Stimulated activated CD4-positive, alpha-beta T cell treated with anti-CD3 and anti-CD28 coated beads, TNF-alpha, amount 100 ng/mL, for 48 hours (primary cell): ENCODE measurements around the gene ZNF431.
"Not testable (repeated sequence)": the region's sequence is repeated elsewhere in the genome, so short reads cannot be mapped to it uniquely, and the experiment has no call there.

ENCODE experiments used
- DNase-seq, 3 donors: peaks; one replicate each; pipeline ENCODE4 v3.0.0-alpha.2; 2020; ENCODE audit warnings: low read depth in 3 of 3

The ZNF431 gene

GRCh38 chr19:21141787-21142464 is at the start of gene ZNF431:
Gene ZNF431, plus strand, starts transcription at chr19:21142040. Its CDS starts 144 bp downstream, at chr19:21142184.
- DNase-seq = peak; percentile 74 to 84 (median 75)

DNA sequence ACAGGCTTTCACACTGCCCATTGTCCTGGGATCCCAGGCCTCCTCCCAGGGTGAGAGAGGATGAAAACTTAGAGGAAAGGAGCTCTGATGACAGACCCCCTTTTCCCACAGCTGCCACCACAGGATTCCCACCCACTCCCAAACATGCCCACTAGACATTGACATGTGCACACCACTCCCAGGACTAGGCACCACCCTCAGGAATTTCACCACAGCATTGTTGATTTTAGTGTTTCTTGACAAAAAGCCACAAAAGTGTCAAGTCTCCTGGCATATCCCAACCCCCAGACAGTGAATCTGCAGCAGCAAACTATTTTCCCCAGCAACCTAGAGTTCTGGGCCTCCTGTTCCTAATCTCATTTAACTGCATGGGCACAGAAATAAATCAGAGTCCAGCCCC is 49.7 kb upstream of the ZNF431 start:
- DNase-seq = no peak

DNA sequence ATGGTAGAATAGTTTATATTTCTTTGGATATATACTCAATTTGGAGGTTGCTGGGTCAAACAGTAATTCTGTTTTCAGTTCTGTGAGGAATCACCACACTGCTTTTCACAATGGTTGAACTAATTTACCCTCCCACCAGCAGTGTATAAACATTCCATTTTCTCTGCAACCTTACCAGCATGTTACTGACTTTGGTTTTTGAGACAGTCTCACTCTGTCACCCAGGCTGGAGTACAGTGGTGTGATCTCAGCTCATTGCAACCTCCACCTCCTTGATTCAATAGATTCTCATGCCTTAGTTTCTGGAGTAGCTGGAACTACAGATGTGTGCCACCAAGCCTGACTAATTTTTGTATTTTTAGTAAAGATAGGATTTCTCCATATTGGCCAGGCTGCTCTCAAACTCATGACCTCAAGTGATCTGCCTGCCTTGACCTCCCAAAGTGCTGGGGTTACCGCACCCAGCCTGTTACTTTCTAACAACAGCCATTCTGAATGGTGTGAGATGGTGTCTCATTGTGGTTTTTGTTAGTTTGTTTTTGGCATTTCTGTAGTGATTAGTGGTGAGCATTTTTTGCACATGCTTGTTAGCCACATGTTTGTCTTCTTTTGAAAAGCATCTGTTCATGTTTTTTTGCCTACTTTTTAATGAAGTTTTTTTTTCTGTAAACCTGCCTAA is 47.4 kb upstream of the ZNF431 start:
- DNase-seq = no peak

GRCh38 chr19:21098291-21098690 is 43.5 kb upstream of the ZNF431 start:
- no peak for DNase-seq

DNA sequence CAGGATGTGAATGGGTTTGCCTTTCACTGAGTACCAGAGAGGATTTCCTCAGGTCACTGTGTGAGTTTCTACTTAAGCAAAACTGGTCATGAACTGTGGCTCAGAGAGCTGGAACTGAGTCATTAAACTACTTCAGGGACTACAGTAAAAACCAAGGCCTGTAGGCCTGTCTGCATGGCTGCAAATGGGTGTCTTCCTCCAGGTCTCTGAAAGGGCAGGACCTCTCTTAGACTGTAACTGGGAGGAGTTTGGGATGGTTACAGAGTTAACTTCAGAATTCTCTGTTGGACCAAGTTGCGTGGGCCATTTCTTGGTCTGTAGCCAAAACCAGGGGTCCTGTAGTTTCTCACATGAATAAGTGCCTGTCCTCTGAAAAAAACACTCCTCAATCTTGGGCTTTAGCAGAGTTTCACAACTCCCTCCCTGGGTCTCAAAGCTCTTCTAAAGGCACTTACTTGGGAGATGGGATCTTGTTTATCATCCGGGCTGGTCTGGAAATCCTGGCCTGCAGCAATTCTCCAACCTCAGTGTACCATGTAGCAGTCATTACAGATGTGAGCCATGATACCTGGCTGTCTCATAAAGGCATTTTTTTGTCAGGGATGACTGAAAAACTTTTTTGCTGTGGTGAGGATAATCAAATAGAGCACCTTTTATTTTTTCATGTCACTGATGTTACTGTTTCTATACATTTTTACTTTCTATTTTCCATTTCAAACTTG is 40.2 kb upstream of the ZNF431 start:
- DNase-seq = no peak

GRCh38 chr19:21109116-21109515 is 32.7 kb upstream of the ZNF431 start:
- no peak for DNase-seq

DNA sequence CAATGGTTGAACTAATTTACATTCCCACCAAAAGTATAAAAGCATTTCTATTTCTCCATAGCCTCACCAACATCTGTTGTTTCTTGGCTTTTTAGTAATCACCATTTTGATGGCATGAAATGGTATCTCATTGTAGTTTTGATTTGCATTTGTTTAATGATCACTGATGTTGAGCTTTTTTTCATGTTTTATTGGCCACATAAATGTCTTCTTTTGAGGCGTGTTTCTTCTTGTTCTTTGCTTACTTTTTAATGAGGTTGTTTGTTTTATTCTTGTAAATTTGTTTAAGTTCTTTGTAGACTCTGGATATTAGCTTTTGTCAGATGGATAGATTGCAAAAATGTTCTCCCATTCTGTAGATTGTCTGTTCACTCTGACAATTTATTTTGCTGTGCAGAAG is 31.7 kb upstream of the ZNF431 start:
- no peak for DNase-seq

GRCh38 chr19:21115430-21115829 is 26.4 kb upstream of the ZNF431 start:
- no peak for DNase-seq

- DNase-seq = no peak
Observed at GRCh38 chr19:21117041-21117907, 24.6 kb upstream of the ZNF431 start.

- DNase-seq = no peak
Observed at GRCh38 chr19:21126078-21126477, 15.8 kb upstream of the ZNF431 start.

GRCh38 chr19:21127001-21127400 is 14.8 kb upstream of the ZNF431 start:
- no peak for DNase-seq

DNA sequence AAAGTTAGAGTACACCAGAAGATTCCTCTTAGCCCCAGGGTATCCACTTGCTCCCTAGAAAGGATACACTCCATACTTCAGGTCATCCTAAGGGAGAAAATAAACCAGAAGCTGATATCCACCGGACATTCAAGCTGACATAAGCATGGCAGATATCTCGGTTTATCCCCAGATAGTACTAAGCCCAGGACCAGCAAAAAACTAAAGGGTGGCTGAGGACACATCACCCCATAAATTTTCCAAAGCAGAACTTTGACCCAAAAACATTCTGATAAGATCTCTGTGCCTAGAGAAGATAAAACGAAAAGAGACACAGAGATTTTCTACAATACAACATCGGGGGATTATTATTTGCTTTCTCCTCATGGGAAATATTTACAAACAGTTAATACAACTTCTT is 13.9 kb upstream of the ZNF431 start:
- DNase-seq = no peak

GRCh38 chr19:21128901-21129698 is 12.7 kb upstream of the ZNF431 start:
- no peak for DNase-seq

- no peak for DNase-seq
Observed at GRCh38 chr19:21130097-21130775, 11.6 kb upstream of the ZNF431 start.

- DNase-seq = no peak
Observed at GRCh38 chr19:21133633-21134032, 8.2 kb upstream of the ZNF431 start.

DNA sequence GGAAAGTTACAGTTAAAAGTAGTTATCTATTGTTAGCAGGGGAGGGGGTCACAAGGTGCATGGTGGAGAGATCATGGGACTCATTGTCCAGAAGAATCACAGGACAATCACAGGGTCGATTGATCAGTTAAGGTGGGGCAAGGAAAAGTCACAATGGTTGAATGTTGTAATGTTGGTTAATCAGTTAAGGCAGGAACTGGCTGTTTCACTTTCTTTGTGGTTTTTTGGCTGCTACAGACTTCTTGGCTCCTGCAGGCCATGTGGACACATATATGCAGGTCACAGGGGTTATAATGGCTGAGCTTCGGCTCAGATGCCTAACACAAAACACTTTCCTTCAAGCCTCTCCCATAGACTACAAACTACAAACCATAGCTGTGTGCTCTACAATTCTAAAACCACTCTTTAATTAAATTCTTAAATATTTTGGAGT is 6.9 kb upstream of the ZNF431 start:
- DNase-seq = no peak

DNA sequence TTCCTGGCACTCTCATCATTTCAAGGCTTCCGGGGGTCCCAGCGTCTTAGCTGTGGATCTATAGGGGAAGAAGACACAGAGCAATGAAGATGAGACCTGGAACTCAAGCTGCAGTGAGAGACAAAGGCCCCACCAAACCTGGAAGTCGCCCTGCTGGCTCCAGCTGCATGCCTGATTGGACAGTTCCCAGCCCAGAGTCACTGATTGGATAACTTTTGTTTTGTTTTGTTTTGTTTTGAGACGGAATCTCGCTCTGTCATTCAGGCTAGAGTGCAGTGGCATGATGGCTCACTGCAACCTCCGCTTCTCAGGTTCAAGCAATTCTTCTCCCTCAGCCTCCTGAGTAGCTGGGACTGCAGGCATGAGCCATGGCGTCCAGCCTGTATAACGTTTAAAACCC is 6.4 kb upstream of the ZNF431 start:
- DNase-seq = no peak

DNA sequence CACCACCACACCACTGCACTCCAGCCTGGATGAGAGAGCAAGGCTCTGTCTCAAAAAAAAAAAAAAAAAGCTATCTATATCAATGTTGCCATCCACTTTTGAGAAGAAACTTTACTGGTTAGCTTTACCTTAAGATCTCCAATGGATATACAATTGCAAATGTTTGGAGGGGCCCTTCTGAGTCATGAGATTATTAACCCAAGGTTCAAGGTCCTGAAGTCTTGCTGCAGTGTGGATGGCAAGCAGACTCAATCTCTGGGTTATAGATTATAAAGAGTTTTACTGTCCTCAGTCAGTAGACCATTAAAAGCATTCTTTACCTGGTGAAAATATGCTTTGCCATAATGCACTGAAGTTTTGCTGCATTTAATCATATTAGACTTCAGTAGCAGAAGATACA is 3.7 kb upstream of the ZNF431 start:
- DNase-seq = no peak

- not testable (repeated sequence) for DNase-seq
Observed at GRCh38 chr19:21141006-21141405, 834 bp upstream of the ZNF431 start.

DNA sequence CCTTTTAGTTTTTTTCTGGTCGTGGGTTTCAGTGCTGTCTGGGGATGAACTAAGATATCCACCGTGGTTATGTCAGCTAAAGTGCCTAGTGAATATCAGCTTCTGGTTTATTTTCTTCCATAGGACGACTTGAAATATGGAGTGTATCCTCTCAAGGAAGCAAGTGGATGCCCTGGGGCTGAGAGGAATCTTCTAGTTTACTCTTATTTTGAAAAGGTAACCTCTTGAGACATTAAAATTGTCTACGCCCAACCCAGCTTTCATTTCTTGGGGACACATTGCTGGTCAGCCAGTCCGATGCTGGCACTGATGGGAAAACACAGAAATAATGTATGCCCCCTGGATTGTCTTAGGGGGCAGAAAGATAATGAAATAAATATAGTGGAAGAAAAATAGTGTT is 1.6 kb downstream of the ZNF431 start:
- DNase-seq = no peak
